Activated naive CD4-positive, alpha-beta T cell treated with Interleukin-2 at 50 U/mL for 16 hours (primary cell): ENCODE data around the gene GRK7.
"Not testable (repeated sequence)": the region's sequence is repeated elsewhere in the genome, so short reads cannot be mapped to it uniquely, and the experiment has no call there.

ENCODE experiments used
- DNase-seq: peaks from one replicate; pipeline ENCODE4 v3.0.0-alpha.2; 2020

The GRK7 gene

GRCh38 chr3:141763088-141763750 lies at the start of gene GRK7:
Gene GRK7 (plus strand): TSS chr3:141763408. CDS start chr3:141778285, 14,877 bp downstream.
- no peak for DNase-seq

DNA sequence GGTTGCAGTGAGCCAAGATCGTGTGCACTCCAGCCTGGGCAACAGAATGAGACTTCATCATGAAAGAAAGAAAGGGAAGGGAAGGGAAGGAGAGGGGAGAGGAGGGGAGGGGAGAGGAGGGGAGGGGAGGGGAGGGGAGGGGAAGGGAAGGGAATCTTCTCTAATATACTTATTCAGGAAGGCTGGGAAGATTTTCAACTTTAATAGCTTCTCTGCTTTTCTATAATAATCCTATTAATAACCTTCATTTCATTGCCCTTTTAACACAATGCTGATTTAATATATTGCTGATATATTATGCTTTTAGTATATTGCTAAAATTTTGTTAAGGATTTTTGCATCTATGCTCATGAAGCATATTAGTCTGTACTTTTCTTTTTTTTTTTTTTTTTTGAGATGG lies 48.5 kb upstream of the GRK7 start:
- no peak for DNase-seq

DNA sequence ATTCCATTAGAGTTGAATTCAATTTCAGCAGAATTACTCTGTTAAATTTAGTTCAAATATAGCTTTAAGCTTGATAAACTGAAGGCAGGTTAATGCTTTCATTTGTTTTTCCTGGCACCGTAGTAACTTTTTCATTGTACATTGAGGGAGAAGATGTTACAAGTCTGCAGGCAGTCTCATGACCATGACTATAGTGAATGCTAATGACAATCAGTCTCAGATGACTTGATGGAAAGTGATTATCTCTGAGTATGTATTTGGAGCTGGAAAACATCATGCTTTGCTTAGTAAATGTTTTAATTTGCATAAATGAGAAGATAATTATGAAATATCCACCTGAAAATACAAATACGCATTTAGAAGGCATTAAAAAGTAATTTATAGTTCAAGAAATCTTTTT lies 41.1 kb upstream of the GRK7 start:
- no peak for DNase-seq

- DNase-seq, result no peak
Observed at GRCh38 chr3:141722648-141723047, 40.6 kb upstream of the GRK7 start.

GRCh38 chr3:141723255-141723654 lies 40.0 kb upstream of the GRK7 start:
- no peak for DNase-seq

GRCh38 chr3:141724186-141724585 lies 39.0 kb upstream of the GRK7 start:
- DNase-seq, result no peak

GRCh38 chr3:141725036-141725435 lies 38.2 kb upstream of the GRK7 start:
- DNase-seq, result no peak

DNA sequence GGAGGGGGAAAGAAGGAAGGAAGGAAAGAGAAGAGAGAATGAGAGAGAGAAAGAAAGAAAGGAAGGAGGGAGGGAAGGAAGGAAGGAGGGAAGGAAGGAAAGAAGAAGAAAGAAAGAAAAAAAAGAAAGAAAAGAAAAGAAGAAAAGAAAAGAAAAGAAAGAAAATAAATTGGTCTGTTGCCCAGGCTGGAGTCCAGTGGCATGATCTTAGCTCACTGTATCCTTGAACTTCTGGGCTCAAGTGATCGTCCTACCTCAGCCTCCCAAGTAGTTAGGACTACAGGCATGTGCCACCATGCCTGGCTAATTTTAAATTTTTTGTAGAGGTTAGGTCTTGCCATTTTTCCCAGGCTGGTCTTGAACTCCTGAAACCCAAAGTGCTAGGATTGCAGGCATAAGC lies 36.7 kb upstream of the GRK7 start:
- no peak for DNase-seq

GRCh38 chr3:141728355-141728892 lies 34.8 kb upstream of the GRK7 start:
- DNase-seq, result no peak

GRCh38 chr3:141729240-141729639 lies 34.0 kb upstream of the GRK7 start:
- DNase-seq, result no peak

- DNase-seq, result no peak
Observed at GRCh38 chr3:141735176-141735575, 28.0 kb upstream of the GRK7 start.

DNA sequence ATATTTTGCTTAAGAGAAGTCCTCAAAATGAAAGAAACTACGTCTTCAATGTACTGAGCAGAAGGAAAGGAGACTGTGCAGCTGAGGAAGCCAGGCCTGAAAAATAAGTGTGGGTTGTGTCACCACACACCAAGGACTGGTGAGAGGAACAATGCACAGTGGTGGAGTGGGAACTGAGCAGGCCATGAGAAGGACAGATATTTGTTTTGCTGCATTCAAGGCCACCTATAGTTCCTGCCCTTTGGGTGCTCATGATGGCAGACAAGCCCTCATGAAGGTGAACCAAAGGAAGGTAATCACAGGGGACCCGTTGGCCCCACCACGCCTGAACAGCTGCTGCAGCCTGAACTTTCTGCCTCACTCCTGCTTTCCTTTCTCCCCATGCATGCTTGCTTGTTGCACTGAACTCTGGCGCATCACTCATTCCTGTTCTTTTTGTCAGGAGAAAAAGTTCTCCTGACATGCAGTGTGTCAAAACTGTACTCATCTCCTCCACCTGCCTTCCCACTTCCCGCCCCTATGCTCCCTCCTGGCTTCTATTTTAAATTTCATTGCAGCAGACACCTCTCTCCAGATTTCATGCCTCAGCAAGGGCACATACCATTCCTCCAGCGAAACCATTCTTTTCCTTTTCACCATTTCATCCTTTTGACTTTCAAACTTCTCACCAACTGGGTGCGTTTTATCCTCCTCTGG lies 27.3 kb upstream of the GRK7 start:
- DNase-seq, result no peak

DNA sequence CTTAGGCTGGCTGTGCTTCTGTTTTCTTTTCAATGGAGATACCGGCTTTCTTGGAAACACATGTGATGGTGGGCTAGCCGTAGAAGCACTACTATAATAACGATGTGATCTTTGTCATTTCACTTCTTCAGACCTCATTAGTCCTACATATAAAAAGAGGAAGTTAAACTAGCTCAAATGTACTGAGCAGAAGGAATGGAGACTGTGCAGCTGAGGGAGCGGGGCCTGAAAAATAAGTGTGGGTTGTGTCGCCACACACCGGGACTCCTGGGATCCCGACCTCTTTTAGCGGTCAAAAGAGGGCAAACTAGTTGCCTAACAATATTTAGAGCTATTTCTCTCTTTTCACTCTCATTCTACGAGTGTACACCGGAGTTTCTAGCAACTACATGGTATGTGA lies 26.1 kb upstream of the GRK7 start:
- DNase-seq, result no peak

DNA sequence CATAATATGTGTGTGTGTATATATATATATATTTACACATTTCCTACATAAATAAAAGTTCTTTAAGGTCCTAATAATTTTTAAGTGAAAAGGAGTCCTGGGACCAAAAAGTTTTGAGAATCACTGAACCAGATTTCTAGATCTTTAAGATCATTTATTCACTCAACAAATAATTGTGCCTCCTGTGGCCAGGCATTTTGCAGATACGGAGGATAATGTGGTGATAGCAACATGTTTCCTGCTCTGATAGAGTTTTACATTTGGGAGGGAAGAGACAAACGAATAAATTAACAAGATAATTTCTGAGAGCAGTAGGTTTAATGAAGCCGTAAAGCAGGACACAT lies 25.6 kb upstream of the GRK7 start:
- DNase-seq, result no peak

DNA sequence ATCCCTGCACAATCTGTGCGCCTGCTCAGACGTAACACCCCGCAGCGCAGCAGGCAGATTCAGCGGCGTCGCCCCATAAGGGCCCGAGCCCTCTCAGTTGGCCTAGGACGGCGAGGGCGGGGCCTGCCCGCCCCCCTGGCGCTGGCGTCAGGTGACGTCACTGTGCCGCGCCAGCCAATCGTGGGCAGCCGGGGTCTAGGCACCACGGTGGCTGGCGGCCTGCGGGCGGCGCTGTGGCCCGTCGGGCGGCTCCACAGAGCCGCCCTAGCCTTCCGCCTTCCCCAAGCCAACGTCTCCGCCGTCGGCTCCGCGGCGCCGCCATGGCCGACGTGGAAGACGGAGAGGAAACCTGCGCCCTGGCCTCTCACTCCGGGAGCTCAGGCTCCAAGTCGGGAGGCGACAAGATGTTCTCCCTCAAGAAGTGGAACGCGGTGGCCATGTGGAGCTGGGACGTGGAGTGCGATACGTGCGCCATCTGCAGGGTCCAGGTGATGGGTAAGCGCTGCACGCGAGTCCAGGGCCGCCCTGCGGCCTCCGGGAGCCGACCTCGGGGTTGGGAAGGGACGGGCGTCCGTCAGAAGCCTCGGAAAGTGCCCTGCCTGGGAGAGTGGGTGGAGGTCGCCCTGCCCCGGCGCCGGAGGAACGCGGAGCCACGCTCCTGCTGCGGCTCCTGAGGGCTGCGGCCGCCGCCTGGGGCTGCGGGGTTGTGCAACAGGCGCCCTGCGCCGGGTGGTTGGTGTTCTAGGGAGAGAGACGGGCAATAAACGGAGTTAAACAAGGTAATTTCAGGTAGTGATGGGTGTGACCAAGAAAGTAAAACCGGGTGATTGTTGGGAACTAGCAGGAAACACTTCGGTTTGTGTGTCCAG lies 25.0 kb upstream of the GRK7 start, which contains the start of gene RNF7:
Gene RNF7 (plus strand): TSS at position 277 of the 869 bp plus-strand sequence. CDS start 44 bp downstream, at position 321.
- peak; percentile 98 for DNase-seq

DNA sequence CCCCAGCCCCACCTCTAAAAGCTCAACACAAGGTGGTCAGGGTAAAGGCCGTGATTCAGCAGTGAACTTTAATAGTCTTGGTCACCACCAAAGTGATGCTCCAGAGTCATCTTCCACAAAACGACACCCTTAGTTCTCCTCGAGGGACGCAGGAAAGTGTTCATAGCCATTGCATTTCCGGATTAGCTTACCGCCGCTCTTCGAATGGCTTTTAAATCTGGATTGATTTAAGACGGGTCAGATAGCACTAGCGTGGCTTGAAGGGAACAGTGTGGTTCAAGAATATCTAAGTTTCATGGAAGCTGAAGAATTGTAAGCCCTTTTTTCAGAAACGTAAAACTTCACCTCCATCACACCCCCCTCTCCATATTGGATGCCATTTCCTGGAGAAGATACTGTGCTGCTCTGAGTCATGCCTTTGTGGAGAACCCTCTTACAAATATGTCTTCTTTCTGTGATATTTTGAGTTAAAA lies 24.3 kb upstream of the GRK7 start:
- DNase-seq, result peak; percentile 16

DNA sequence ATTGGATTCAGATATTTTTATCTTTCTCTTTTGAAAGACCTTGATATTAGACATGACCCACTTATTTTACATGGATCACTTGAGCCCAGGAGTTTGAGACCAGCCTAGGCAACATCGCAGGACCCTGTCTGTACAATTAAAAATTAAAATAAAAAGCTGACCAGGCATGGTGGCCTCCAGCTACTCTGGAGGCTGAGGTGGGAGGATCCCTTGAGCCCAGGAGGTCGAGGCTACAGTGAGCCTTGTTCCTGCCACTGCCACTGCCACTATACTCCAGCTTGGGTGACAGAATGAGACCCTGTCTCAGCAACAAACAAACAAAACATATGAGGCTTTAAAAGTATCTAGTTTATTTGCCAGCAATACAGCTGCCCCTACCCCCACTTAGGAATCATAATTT lies 23.5 kb upstream of the GRK7 start:
- no peak for DNase-seq

- no peak for DNase-seq
Observed at GRCh38 chr3:141740349-141740748, 22.9 kb upstream of the GRK7 start.

DNA sequence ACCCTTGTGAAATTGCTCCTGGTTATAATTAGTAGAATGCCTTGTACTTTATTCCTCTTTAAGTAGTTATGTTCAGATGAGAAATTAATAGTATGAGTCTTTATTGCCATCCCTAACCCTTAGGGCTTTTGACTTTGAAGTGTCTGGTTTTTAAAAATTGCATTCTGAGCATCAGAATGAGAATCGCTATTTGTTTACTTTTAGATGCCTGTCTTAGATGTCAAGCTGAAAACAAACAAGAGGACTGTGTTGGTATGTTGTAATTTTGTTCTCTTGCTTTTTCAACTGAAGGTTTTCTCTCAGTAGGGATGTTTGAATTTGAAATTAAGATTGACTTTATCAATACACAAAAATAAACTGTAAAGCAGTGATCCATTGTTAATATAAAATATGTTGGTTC lies 19.9 kb upstream of the GRK7 start:
- DNase-seq, result no peak

GRCh38 chr3:141746962-141747361 lies 16.2 kb upstream of the GRK7 start:
- DNase-seq, result no peak

- no peak for DNase-seq
Observed at GRCh38 chr3:141753399-141753798, 9.8 kb upstream of the GRK7 start.

- no peak for DNase-seq
Observed at GRCh38 chr3:141754032-141754431, 9.2 kb upstream of the GRK7 start.

GRCh38 chr3:141762552-141762951 lies 656 bp upstream of the GRK7 start:
- DNase-seq, result not testable (repeated sequence)
